Left renal pelvis (tissue), 4 donors: Measurements from ENCODE around the gene HSP90B1. TPM values are rescaled to one million over a fixed set of nuclear protein-coding genes. Genes with fewer than 3 reads are reported as not detected.
A peak's percentile ranks its signal among the peaks of the same experiment; 100 is the strongest.

Source experiments
- DNase-seq, 4 donors: peaks; one replicate each; pipeline ENCODE4 v3.0.0-alpha.2; 2013; ENCODE audit warnings: low read depth in 4 of 4, low spot score in 3 of 4
- polyA plus RNA-seq, 4 donors: library from polyadenylated mRNA; unstranded; fragments of 120-200 nt; gene quantifications; one replicate each; pipeline ENCODE4 v1.2.1, GENCODE V29; 2013; ENCODE audit not compliant: insufficient read length in 4 of 4

HSP90B1 gene
- 1,000 to 10,000 TPM in 2 of 4 donors, 100 to 1,000 TPM in 2; 670 to 1,193 (median 974) TPM for polyA plus RNA-seq

DNA sequence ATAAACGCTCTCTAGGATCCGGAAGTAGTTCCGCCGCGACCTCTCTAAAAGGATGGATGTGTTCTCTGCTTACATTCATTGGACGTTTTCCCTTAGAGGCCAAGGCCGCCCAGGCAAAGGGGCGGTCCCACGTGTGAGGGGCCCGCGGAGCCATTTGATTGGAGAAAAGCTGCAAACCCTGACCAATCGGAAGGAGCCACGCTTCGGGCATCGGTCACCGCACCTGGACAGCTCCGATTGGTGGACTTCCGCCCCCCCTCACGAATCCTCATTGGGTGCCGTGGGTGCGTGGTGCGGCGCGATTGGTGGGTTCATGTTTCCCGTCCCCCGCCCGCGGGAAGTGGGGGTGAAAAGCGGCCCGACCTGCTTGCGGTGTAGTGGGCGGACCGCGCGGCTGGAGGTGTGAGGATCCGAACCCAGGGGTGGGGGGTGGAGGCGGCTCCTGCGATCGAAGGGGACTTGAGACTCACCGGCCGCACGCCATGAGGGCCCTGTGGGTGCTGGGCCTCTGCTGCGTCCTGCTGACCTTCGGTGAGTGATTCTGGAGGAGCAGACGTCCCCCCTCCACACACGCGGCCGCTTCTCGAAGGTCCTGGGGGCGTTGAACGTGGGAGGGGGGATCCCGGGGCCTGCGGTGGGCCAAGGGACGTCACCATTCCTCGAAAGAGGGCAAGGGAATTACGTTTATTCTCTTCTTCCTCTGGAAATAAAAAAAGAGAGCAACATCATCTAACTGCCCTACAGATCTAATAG lies at the start of gene HSP90B1:
Gene HSP90B1, plus strand, starts transcription at position 377 of the 753 bp plus-strand sequence. Its CDS starts 106 bp downstream, at position 483.
- peak; percentile 99 to 100 (median 100) for DNase-seq

GRCh38 chr12:103881261-103881660 lies 48.9 kb upstream of the HSP90B1 start:
- DNase-seq = peak in 1 of 4 donors; percentile 6

GRCh38 chr12:103882861-103883596 lies 47.2 kb upstream of the HSP90B1 start:
- no peak for DNase-seq

- no peak for DNase-seq
Observed at GRCh38 chr12:103883908-103884307, 46.3 kb upstream of the HSP90B1 start.

DNA sequence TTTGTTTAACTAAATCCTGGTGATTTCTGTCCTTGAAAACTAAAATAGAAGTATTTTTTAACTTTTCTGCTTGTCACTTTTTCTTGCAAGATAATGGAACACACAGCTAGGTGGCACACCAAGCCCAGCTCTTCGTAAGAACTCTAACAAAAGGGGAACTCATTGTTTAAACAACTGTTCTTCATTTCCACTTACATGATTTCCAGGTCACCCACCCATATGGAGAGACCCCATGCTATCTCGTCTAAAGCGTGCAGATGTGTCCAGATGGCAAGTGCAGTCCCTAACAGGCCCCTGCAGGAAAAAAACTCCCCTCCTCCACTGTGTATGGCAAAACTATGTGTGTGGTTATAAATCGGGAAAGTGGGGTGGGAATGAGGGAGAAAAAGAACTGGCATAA lies 45.9 kb upstream of the HSP90B1 start:
- DNase-seq = peak in 1 of 4 donors; percentile 14

DNA sequence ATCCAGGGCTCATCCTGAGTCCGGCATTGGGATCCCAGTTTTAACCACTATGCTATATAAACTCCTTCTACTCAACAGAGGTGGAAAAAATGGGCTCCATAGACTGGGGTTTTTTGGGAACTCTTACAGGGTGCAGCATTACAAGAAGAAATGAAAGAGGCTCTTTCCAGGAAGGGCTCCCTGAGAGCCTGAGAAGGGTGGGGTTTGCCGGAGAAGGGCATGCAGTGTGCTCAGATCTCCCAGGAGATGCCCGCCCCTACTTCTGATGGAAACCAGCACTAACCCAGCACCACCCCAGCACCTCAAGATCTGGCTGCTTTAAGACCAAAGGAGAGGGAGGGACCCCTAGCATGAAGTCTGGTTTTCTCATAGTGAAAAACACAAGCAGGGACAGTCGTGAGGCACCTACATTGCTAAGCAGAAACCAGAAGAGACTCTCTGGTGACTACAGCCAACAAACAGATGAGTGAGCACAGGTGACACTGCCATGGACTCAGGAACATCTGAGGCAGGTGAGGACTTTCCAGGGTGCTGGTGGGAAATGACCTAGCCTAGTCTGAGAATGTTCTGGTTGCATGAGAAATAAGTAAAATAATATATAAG lies 43.9 kb upstream of the HSP90B1 start:
- DNase-seq = no peak

DNA sequence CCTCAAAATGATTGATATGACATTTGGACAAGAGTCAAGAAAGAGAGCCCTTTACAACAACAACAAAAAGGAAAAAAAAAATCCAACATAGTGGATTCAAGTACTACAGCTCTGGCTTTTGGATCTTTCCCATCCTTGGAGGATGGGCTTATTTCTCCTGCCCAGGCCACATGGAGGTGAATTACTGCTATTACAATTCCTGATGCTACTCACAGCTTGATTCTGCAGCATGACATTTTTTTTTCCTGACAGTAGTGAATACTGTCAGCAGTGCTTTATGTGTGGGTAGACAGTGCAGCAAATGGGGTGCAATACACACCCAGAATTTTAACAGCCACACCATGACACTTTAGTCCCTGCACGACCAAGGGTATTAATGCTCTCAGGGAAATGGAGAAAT lies 42.5 kb upstream of the HSP90B1 start:
- DNase-seq = no peak

DNA sequence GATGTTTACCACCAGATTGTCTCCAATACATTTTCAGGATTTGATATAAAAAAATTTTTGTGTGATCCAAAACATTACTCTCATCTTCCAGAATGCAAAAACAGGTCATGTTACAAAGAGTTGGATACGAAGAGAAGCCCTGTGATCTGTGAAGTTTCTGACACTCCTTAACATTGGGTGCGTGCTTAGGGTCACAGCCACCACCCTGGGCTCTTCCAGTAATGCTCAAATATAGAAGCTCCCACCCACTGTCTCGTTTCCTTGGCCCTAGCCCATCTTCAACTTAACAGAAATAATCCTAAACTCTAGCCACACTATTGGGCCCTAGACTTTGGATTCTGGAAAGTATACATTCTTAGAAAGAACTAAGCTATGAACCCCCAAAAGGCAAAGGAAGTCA lies 32.9 kb upstream of the HSP90B1 start:
- DNase-seq = no peak

DNA sequence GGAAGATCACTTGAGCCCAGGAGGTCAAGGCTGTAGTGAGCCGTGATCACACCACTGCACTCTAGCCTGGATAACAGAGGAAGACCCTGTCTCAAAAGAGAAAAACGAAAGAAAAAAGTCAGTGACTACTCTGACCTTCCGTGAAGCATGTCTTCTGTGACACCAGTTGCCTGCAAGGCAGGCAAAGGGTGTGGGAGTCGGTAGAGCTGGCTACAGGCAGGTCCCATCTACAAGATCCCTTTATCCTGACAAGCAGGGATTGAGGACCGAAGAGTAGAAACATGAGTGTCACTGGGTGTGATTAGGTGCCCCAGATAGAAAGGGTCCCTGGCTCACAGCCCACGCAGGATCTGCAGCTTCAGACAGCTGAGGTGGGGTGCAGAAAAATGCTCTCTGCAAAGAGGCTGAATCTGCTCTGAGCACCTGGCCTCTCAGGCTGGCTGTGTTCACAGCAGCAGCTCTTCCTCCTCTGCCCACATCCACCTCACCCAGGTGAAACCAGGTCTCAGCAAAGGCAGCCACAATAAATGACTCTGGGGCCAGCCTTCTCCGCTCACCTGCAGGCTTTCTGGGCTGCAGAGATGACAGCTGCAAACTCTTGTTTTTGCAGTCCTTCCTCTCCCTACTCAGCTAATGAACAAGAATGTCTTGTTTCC lies 28.6 kb upstream of the HSP90B1 start:
- DNase-seq = no peak

DNA sequence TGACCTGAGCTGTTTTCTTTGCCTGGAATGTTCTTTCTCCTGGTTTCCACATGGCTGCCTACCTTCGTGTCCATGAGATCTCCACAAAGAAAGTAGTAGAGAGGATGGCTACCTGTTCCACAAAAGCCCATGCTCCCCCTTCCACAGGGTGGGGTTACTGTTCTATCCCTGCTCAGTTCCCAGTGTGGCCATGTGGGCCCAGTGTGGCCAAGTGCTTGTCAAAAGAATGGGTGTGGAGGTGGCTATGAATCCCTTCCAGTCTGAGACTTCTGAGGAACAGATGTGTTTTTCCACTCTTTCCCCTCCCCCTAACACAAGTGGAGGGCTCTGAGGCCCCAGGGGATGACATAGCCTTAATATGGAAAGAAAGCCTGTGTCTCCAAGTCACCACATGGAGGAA lies 26.2 kb upstream of the HSP90B1 start:
- no peak for DNase-seq

DNA sequence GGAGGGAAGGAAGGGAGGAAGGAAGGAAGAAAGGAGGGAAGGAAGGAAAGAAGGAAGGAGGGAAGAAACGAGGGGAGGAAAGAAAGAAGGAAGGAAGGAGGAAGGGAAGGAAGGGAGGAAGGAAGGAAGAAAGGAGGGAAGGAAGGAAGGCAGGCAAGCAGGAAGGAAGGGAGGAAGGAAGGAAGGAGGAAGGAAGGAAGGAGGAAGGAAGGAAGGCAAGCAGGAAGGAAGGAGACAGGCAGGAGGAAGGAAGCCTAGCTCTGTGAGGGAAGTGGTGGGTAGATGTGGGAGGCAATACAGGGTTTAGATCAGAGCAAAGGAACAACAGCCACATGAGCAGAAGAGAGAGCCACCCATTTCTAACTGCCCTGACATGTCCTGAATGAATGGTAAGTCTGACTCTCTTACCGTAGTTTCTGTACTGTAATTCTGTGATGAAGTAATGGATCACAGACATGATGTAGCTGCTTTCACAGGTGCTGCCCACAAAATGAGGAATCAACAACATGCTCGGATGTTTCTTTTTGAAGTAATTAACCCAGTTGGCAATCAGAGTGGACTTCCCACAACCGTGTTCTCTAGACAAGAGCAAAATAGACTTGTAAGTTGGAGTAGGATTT lies 24.4 kb upstream of the HSP90B1 start:
- DNase-seq = no peak

DNA sequence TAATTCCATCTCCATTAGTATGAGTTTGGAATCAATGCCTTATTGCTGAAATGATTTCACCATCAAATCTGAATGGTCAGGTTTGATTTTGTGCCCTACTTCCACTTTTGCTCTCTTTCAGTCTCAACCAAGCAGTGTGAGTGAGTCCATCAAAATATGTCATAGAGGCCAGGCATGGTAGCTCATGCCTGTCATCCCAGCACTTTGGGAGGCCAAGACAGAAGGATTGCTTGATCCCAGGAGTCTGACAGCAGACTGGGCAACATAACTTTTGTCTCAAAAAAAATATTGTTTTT lies 22.0 kb upstream of the HSP90B1 start:
- DNase-seq = no peak

DNA sequence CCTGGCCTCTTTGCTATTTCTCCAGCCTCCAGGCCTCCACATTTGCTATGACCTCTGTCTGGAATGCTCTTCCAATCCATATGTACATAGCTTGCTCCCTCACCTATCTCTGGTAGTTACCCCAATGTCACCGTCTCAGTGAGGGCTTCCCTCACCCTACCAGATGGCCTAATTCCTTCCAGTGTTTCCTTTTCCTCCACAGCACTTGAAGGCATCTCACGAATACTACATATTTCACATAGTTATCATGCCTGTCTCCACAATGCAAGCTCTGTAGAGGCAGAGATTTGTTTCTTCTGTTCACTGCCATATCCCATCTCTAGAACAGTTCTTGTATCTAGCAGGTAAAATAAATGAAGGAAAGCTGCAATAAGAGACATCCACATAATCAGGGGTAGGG lies 21.3 kb upstream of the HSP90B1 start:
- no peak for DNase-seq

DNA sequence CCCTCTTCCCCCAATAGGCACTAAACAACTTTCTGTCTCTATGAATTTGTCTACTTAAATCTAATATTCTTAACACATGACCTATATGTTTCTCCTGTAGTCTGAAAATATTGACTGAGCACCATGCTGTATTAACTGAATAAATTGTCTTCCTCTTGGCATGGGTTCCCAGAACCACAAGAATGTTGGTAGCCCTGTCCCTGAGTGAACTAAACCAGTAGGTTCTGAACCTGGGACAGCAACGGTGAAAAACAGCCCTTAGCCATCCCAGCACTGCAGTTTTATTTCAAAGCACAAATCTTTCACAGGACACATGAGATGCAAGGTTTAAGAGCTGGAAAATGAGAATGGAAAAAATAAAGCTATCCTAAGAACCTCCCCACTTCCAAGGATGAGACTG lies 20.4 kb upstream of the HSP90B1 start:
- no peak for DNase-seq

GRCh38 chr12:103912069-103912468 lies 18.1 kb upstream of the HSP90B1 start:
- DNase-seq = no peak

DNA sequence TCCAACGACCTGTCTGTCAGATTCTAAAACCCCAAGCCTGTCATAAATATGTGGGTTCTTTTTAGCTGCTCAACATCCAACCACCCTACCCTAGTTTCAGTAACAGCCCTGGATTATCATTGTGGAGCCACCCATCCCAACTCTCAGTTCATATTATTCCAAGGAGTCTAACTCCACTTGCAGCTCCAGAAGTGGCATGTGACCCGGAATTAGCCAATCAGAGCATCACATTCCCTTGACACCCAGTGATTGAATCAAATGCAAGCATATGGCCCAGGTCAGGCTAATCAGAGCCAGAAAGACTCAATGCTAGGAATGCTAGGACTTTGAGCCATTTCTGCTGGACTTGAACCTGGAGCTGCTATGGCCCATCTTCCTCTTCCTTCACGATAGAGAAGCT lies 17.1 kb upstream of the HSP90B1 start:
- no peak for DNase-seq

DNA sequence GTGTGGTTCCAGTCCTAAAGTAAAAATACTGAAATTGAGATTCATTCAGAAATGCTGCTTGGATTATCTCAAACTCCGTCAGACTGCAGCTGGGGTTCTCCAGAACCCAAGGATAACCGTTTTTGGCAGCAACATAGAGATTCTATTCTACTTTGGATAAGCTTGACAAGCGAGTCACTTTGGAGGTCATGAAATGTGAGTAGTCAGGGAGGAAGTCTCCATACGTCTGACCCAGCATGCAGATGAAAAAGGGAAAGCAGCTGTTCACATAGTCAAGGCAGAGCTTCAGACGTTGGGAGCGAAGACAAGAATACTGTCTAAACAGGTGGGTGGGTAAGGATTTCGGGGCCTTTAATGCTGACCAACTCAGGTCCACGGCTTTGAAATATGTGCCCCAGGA lies 14.9 kb upstream of the HSP90B1 start:
- DNase-seq = no peak

DNA sequence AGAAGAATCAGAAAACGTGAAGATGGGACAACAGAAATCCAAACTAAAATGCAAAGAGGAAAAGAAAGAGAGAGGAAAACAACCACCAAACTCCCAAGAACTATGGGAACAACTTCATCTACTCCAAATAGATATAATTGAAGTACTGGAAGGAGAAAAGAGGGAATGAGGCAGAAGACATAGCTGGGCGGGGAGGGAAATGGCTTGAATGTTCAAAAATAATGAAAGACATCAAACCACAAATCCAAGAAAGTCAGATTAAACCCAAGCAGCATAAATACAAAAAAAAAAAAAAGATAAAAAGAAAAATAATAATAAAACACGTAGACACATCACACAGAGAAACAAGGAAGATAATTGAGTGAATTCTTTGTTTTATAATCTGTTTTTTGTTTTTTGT lies 12.3 kb upstream of the HSP90B1 start:
- DNase-seq = no peak

DNA sequence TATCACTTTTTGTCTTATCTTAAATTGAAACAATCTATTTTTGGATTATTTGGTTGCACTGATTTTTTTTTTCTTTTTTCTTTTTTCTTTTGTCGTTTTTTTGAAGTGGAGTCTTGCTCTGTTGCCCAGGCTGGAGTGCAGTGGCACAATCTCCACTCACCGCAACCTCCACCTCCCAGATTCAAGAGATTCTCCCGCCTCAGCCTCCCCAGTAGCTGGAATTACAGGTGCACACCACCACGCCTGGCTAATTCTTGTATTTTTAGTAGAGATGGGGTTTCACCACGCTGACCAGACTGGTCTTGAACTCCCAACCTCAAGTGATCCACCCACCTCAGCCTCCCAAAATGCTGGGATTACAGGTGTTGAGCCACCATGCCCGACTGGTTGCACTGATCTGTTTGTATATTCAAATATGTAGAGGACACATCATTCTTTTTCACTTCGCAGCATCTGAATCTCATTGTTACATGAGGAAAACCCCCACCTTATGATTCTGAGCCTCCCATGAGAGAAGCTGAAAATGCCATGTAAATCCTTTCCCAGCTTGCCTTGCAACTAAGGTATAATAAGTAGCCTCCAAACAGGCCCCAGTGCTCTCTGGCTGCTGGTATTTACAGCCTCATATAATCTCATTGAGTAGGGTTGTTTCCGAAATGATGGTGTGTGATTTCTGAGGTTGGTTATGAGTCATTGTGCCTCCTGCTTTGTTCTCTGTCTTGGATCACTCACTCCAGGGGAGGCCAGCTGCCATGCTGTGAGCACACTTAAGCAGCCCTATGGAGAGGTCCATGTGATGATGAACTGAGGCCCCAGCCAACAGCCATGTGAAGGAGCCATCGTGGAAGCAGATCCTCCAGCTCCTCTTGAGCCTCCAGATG lies 5.2 kb upstream of the HSP90B1 start:
- no peak for DNase-seq

GRCh38 chr12:103928682-103929045 lies 1.5 kb upstream of the HSP90B1 start:
- peak in 1 of 4 donors; percentile 21 for DNase-seq
